Activated T-helper 1 cell treated with anti-CD3 and anti-CD28 coated beads, Interleukin-12 subunit alpha, Interleukin-12 subunit beta, Interleukin-2, Interleukin-4 antibody, amounts not matched to agents 30 ng/mL and 10 ng/mL and 1 ng/mL, durations not matched to agents 14 hours and 24 hours and 36 hours (primary cell): ENCODE results near the gene LHFPL2. TPM values are rescaled to one million over a fixed set of nuclear protein-coding genes. Genes with fewer than 3 reads are reported as not detected.

Source experiments
- DNase-seq: peaks from one replicate; pipeline ENCODE4 v3.0.0; 2021; ENCODE audit warnings: low spot score
- H3K27ac Mint-ChIP-seq: one replicate; pipeline ENCODE4 v1.8.0; 2021; ENCODE audit warnings: mild to moderate bottlenecking, mixed read lengths
- H3K27me3 Mint-ChIP-seq: one replicate; pipeline ENCODE4 v1.8.0; 2022; ENCODE audit warnings: mild to moderate bottlenecking, moderate library complexity, mixed read lengths; ENCODE audit not compliant: insufficient read depth
- H3K36me3 Mint-ChIP-seq: one replicate; pipeline ENCODE4 v1.8.0; 2021; ENCODE audit warnings: low read depth, mixed read lengths
- H3K4me1 Mint-ChIP-seq: one replicate; pipeline ENCODE4 v1.8.0; 2021; ENCODE audit warnings: low read depth, mixed read lengths
- H3K4me3 Mint-ChIP-seq: one replicate; pipeline ENCODE4 v1.8.0; 2021; ENCODE audit warnings: mild to moderate bottlenecking, moderate library complexity, mixed read lengths
- H3K9me3 Mint-ChIP-seq: one replicate; pipeline ENCODE4 v1.8.0; 2021; ENCODE audit warnings: mixed read lengths
- intact Hi-C: fragments of 100-400 bp; cut with micrococcal nuclease; formaldehyde crosslinking; loops from one replicate; pipeline ENCODE4 v1.15.1; 2024
- total RNA-seq: library from RNA; stranded (reverse); gene quantifications from 2 replicates; pipeline ENCODE4 v1.2.3, GENCODE V29; 2022

Gene LHFPL2
- total RNA-seq, 1 donor from 2014 or later: 0.08 TPM

- Mint-ChIP-seq H3K9me3 (no peaks in the 10 kb centered on the region), H3K36me3 (no peaks in the 10 kb centered on the region), H3K27me3 (peaks cover 15% of the 10 kb centered on the region), H3K4me3 (no peak overlapping the region), H3K27ac (no peak overlapping the region), H3K4me1 (no peaks in the 10 kb centered on the region)
- DNase-seq: no peak
- intact Hi-C loops: no loop called here
Measured at GRCh38 chr5:78660401-78660800, 11.8 kb upstream of the LHFPL2 start.

- no peak for DNase-seq
- peaks cover 15% of the 10 kb centered on the region for H3K27me3 Mint-ChIP-seq
- H3K4me1 Mint-ChIP-seq: no peaks in the 10 kb centered on the region
- H3K4me3 Mint-ChIP-seq: no peak overlapping the region
- H3K36me3 Mint-ChIP-seq: no peaks in the 10 kb centered on the region
- no peak overlapping the region for H3K27ac Mint-ChIP-seq
- intact Hi-C loops: no loop called here
- no peaks in the 10 kb centered on the region for H3K9me3 Mint-ChIP-seq
Measured at GRCh38 chr5:78659714-78660113, 11.1 kb upstream of the LHFPL2 start.

GRCh38 chr5:78659114-78659513 is 10.5 kb upstream of the LHFPL2 start:
- no peak for DNase-seq
- intact Hi-C loops: no loop called here
- H3K4me1 Mint-ChIP-seq: no peaks in the 10 kb centered on the region
- no peaks in the 10 kb centered on the region for H3K9me3 Mint-ChIP-seq
- H3K36me3 Mint-ChIP-seq: no peaks in the 10 kb centered on the region
- H3K27me3 Mint-ChIP-seq: peaks cover 15% of the 10 kb centered on the region
- no peak overlapping the region for H3K4me3 Mint-ChIP-seq
- no peak overlapping the region for H3K27ac Mint-ChIP-seq

GRCh38 chr5:78657201-78657600 is 8.6 kb upstream of the LHFPL2 start:
- Mint-ChIP-seq H3K36me3 (no peaks in the 10 kb centered on the region), H3K9me3 (no peaks in the 10 kb centered on the region), H3K4me3 (no peak overlapping the region), H3K4me1 (no peaks in the 10 kb centered on the region), H3K27me3 (peaks cover 23% of the 10 kb centered on the region), H3K27ac (no peak overlapping the region)
- no peak for DNase-seq
- intact Hi-C loops: no loop called here

- Mint-ChIP-seq H3K36me3 (no peaks in the 10 kb centered on the region), H3K27ac (no peak overlapping the region), H3K27me3 (peaks cover 31% of the 10 kb centered on the region), H3K9me3 (no peaks in the 10 kb centered on the region), H3K4me1 (no peaks in the 10 kb centered on the region), H3K4me3 (no peak overlapping the region)
- no peak for DNase-seq
- intact Hi-C loops: no loop called here
Measured at GRCh38 chr5:78655746-78656290, 7.2 kb upstream of the LHFPL2 start.

GRCh38 chr5:78654386-78654785 is 5.8 kb upstream of the LHFPL2 start:
- Mint-ChIP-seq H3K27ac (no peak overlapping the region), H3K9me3 (no peaks in the 10 kb centered on the region), H3K4me3 (no peak overlapping the region), H3K27me3 (peaks cover 33% of the 10 kb centered on the region), H3K36me3 (no peaks in the 10 kb centered on the region), H3K4me1 (peaks cover 6% of the 10 kb centered on the region)
- DNase-seq: no peak
- intact Hi-C loops: no loop called here

GRCh38 chr5:78653681-78654366 is 5.3 kb upstream of the LHFPL2 start:
- intact Hi-C loops: no loop called here
- Mint-ChIP-seq H3K27ac (no peak overlapping the region), H3K9me3 (no peaks in the 10 kb centered on the region), H3K27me3 (peaks cover 33% of the 10 kb centered on the region), H3K36me3 (no peaks in the 10 kb centered on the region), H3K4me3 (no peak overlapping the region), H3K4me1 (peaks cover 6% of the 10 kb centered on the region)
- no peak for DNase-seq

GRCh38 chr5:78653031-78653430 is 4.5 kb upstream of the LHFPL2 start:
- H3K4me3 Mint-ChIP-seq: no peak overlapping the region
- H3K9me3 Mint-ChIP-seq: no peaks in the 10 kb centered on the region
- H3K27ac Mint-ChIP-seq: no peak overlapping the region
- intact Hi-C loops: no loop called here
- peaks cover 33% of the 10 kb centered on the region for H3K27me3 Mint-ChIP-seq
- no peak for DNase-seq
- no peaks in the 10 kb centered on the region for H3K36me3 Mint-ChIP-seq
- H3K4me1 Mint-ChIP-seq: peaks cover 6% of the 10 kb centered on the region

- intact Hi-C loops: no loop called here
- no peaks in the 10 kb centered on the region for H3K36me3 Mint-ChIP-seq
- no peak overlapping the region for H3K27ac Mint-ChIP-seq
- no peak for DNase-seq
- H3K27me3 Mint-ChIP-seq: peaks cover 40% of the 10 kb centered on the region
- no peaks in the 10 kb centered on the region for H3K9me3 Mint-ChIP-seq
- H3K4me3 Mint-ChIP-seq: no peak overlapping the region
- peaks cover 16% of the 10 kb centered on the region for H3K4me1 Mint-ChIP-seq
Measured at GRCh38 chr5:78651468-78651867, 2.9 kb upstream of the LHFPL2 start.

- intact Hi-C loops: no loop called here
- Mint-ChIP-seq H3K36me3 (no peaks in the 10 kb centered on the region), H3K27me3 (peaks cover 44% of the 10 kb centered on the region), H3K27ac (no peak overlapping the region), H3K9me3 (no peaks in the 10 kb centered on the region), H3K4me1 (peaks cover 16% of the 10 kb centered on the region), H3K4me3 (no peak overlapping the region)
- DNase-seq: no peak
Measured at GRCh38 chr5:78650531-78650930, 2.0 kb upstream of the LHFPL2 start.

- Mint-ChIP-seq H3K4me3 (peak overlapping the region; percentile 79), H3K27ac (no peak overlapping the region), H3K27me3 (peaks cover 47% of the 10 kb centered on the region), H3K9me3 (no peaks in the 10 kb centered on the region), H3K4me1 (peaks cover 16% of the 10 kb centered on the region), H3K36me3 (no peaks in the 10 kb centered on the region)
- DNase-seq: no peak
- intact Hi-C loops: loop anchor here (5.0 kb wide), 1 partner anchor 237 kb away; no protein-coding TSS in a partner anchor
Measured at GRCh38 chr5:78649861-78650496, 1.4 kb upstream of the LHFPL2 start.

GRCh38 chr5:78649211-78649695 is 681 bp upstream of the LHFPL2 start:
- H3K4me1 Mint-ChIP-seq: peaks cover 16% of the 10 kb centered on the region
- peaks cover 47% of the 10 kb centered on the region for H3K27me3 Mint-ChIP-seq
- DNase-seq: no peak
- intact Hi-C loops: loop anchor here (5.0 kb wide), 1 partner anchor 238 kb away; no protein-coding TSS in a partner anchor
- no peaks in the 10 kb centered on the region for H3K9me3 Mint-ChIP-seq
- no peak overlapping the region for H3K27ac Mint-ChIP-seq
- H3K4me3 Mint-ChIP-seq: peak overlapping the region; percentile 37
- H3K36me3 Mint-ChIP-seq: no peaks in the 10 kb centered on the region

- no peaks in the 10 kb centered on the region for H3K9me3 Mint-ChIP-seq
- H3K27ac Mint-ChIP-seq: no peak overlapping the region
- H3K27me3 Mint-ChIP-seq: peaks cover 41% of the 10 kb centered on the region
- intact Hi-C loops: loop anchor here (5.0 kb wide), 1 partner anchor 239 kb away; no protein-coding TSS in a partner anchor
- H3K36me3 Mint-ChIP-seq: no peaks in the 10 kb centered on the region
- H3K4me3 Mint-ChIP-seq: peak overlapping the region; percentile 81
- H3K4me1 Mint-ChIP-seq: peaks cover 16% of the 10 kb centered on the region
- DNase-seq: no peak
Measured at GRCh38 chr5:78647838-78648358, 674 bp downstream of the LHFPL2 start.
